Measurements from ENCODE around the gene MOB1B. TPM values are rescaled to one million over a fixed set of nuclear protein-coding genes. Genes with fewer than 3 reads are reported as not detected.
"Not testable (repeated sequence)": the region's sequence is repeated elsewhere in the genome, so short reads cannot be mapped to it uniquely, and the experiment has no call there.

MOB1B gene
- total and polyA plus RNA-seq, 2 experiments from 2014 or later, result 7.9 to 30.2 TPM

DNA sequence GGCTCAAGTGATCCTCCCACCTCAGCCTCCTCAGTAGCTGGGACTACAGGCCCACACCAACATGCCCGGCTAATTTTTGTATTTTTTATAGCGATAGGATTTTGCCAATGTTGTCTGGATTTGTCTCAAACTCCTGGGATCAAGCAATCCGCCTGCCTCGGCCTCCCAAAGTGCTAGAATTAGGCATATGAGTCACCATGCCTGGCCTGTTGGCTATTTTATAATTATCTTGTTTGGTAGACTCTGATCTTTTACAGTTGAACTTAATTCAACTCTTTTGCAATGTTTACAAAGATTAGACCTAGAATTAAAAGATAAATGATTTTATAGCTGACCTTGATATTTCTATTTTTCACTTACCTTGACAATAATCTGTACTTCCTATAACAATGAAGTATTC lies 109.3 kb downstream of the MOB1B start (continued):
- TF ChIP-seq, protein P1, sequence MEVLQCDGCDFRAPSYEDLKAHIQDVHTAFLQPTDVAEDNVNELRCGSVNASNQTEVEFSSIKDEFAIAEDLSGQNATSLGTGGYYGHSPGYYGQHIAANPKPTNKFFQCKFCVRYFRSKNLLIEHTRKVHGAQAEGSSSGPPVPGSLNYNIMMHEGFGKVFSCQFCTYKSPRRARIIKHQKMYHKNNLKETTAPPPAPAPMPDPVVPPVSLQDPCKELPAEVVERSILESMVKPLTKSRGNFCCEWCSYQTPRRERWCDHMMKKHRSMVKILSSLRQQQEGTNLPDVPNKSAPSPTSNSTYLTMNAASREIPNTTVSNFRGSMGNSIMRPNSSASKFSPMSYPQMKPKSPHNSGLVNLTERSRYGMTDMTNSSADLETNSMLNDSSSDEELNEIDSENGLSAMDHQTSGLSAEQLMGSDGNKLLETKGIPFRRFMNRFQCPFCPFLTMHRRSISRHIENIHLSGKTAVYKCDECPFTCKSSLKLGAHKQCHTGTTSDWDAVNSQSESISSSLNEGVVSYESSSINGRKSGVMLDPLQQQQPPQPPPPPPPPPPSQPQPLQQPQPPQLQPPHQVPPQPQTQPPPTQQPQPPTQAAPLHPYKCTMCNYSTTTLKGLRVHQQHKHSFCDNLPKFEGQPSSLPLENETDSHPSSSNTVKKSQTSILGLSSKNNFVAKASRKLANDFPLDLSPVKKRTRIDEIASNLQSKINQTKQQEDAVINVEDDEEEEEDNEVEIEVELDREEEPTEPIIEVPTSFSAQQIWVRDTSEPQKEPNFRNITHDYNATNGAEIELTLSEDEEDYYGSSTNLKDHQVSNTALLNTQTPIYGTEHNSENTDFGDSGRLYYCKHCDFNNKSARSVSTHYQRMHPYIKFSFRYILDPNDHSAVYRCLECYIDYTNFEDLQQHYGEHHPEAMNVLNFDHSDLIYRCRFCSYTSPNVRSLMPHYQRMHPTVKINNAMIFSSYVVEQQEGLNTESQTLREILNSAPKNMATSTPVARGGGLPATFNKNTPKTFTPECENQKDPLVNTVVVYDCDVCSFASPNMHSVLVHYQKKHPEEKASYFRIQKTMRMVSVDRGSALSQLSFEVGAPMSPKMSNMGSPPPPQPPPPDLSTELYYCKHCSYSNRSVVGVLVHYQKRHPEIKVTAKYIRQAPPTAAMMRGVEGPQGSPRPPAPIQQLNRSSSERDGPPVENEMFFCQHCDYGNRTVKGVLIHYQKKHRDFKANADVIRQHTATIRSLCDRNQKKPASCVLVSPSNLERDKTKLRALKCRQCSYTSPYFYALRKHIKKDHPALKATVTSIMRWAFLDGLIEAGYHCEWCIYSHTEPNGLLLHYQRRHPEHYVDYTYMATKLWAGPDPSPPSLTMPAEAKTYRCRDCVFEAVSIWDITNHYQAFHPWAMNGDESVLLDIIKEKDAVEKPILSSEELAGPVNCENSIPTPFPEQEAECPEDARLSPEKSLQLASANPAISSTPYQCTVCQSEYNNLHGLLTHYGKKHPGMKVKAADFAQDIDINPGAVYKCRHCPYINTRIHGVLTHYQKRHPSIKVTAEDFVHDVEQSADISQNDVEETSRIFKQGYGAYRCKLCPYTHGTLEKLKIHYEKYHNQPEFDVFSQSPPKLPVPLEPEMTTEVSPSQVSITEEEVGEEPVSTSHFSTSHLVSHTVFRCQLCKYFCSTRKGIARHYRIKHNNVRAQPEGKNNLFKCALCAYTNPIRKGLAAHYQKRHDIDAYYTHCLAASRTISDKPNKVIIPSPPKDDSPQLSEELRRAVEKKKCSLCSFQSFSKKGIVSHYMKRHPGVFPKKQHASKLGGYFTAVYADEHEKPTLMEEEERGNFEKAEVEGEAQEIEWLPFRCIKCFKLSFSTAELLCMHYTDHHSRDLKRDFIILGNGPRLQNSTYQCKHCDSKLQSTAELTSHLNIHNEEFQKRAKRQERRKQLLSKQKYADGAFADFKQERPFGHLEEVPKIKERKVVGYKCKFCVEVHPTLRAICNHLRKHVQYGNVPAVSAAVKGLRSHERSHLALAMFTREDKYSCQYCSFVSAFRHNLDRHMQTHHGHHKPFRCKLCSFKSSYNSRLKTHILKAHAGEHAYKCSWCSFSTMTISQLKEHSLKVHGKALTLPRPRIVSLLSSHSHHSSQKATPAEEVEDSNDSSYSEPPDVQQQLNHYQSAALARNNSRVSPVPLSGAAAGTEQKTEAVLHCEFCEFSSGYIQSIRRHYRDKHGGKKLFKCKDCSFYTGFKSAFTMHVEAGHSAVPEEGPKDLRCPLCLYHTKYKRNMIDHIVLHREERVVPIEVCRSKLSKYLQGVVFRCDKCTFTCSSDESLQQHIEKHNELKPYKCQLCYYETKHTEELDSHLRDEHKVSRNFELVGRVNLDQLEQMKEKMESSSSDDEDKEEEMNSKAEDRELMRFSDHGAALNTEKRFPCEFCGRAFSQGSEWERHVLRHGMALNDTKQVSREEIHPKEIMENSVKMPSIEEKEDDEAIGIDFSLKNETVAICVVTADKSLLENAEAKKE (CRISPR knock-in tag; IDR thresholded peaks at IDR 0.05), result no peak

DNA sequence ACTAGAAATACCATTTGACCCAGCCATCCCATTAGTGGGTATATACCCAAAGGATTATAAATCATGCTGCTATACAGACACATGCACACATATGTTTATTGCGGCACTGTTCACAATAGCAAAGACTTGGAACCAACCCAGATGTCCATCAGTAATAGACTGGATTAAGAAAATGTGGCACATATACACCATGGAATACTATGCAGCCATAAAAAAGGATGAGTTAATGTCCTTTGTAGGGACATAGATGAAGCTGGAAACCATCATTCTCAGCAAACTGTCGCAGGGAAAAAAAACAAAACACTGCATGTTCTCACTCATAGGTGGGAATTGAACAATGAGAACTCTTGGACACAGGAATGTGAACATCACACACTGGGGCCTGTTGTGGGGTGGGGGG lies 115.2 kb downstream of the MOB1B start:
- H3K9me2 ChIP-seq (ENCODE audit: insufficient read depth); H3K4me3 Mint-ChIP-seq; H4K20me1 ChIP-seq (replicated peaks; ENCODE audit: insufficient read depth); H3K4me3 ChIP-seq; H3K27me3 Mint-ChIP-seq (ENCODE audit: insufficient read depth, low read depth, poor library complexity); H3K36me3 ChIP-seq (ENCODE audit: insufficient read depth); H3K27ac ChIP-seq (ENCODE audit: low read depth); H3K4me2 ChIP-seq; H3K4me1 Mint-ChIP-seq; H3K27me3 ChIP-seq (ENCODE audit: insufficient read depth); H3K27ac Mint-ChIP-seq; H2AFZ ChIP-seq; H3F3A ChIP-seq (replicated peaks; ENCODE audit: low read depth); ATAC-seq; H3K4me1 ChIP-seq (ENCODE audit: insufficient read depth); DNase-seq (ENCODE audit: low spot score): not testable (repeated sequence)
- Mint-ChIP-seq H3K9me3 (peaks cover 33% of the 10 kb centered on the region), H3K36me3 (ENCODE audit: low read depth) (peaks cover 47% of the 10 kb centered on the region)
- peaks cover 22% of the 10 kb centered on the region for H3K79me2 ChIP-seq (replicated peaks; ENCODE audit: insufficient read depth)

DNA sequence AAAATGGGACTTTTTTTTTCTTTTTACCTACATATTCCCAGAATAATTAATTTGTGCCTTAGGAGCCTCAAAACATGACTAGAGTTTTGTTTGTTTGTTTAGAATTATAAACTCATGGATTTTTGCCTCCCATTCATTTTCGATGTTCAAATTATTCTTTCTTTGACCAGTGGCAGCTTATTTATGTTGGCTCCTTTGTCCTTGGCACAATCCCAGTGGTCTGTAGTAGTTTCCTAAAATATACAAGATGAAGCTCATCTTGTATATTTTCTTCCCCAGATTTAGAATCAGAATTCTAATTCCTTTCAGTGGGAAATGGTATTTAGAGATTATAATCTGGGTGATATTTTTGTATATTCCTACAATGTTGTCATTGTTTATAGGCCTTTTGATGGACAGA lies 118.4 kb downstream of the MOB1B start:
- Histone ChIP-seq H3K27me3 (ENCODE audit: insufficient read depth) (no peaks in the 10 kb centered on the region), H3K9me2 (ENCODE audit: insufficient read depth) (no peaks in the 10 kb centered on the region), H3K79me2 (replicated peaks; ENCODE audit: insufficient read depth) (peaks cover 22% of the 10 kb centered on the region), H3K4me1 (ENCODE audit: insufficient read depth) (no peaks in the 10 kb centered on the region), H3F3A (replicated peaks; ENCODE audit: low read depth) (no peaks in the 10 kb centered on the region), H3K36me3 (ENCODE audit: insufficient read depth) (no peaks in the 10 kb centered on the region), H3K4me2 (no peak overlapping the region), H2AFZ (no peak overlapping the region), H3K4me3 (no peak overlapping the region), H3K27ac (ENCODE audit: low read depth) (no peak overlapping the region; the same call in 1 of the 2 replicates), H4K20me1 (replicated peaks; ENCODE audit: insufficient read depth) (0 out of 2 replicates have a peak, but pooled peaks cover 3% of the 10 kb centered on the region)
- no peak for DNase-seq (ENCODE audit: low spot score)
- ATAC-seq, result no peak
- peaks cover 5% of the 10 kb centered on the region; the same call in 1 of the 3 replicates for H3K9me3 Mint-ChIP-seq
- peaks cover 33% of the 10 kb centered on the region for H3K36me3 Mint-ChIP-seq (ENCODE audit: low read depth)
- no peaks in the 10 kb centered on the region for H3K4me1 Mint-ChIP-seq
- H3K4me3 Mint-ChIP-seq, result no peak overlapping the region
- no peak overlapping the region for H3K27ac Mint-ChIP-seq
- H3K27me3 Mint-ChIP-seq (ENCODE audit: insufficient read depth, low read depth, poor library complexity), result peaks cover 3% of the 10 kb centered on the region
- TF ChIP-seq, protein P2, sequence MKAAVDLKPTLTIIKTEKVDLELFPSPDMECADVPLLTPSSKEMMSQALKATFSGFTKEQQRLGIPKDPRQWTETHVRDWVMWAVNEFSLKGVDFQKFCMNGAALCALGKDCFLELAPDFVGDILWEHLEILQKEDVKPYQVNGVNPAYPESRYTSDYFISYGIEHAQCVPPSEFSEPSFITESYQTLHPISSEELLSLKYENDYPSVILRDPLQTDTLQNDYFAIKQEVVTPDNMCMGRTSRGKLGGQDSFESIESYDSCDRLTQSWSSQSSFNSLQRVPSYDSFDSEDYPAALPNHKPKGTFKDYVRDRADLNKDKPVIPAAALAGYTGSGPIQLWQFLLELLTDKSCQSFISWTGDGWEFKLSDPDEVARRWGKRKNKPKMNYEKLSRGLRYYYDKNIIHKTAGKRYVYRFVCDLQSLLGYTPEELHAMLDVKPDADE (IDR thresholded peaks at IDR 0.05), result no peak
- TF ChIP-seq JUNB (IDR thresholded peaks at IDR 0.05; ENCODE audit: unreplicated experiment), result no peak

Data from GM23338 (cell line).